ENCODE measurements around the gene PRELID3B.
"Not testable (repeated sequence)": the region's sequence is repeated elsewhere in the genome, so short reads cannot be mapped to it uniquely, and the experiment has no call there.

PRELID3B gene

GRCh38 chr20:59013959-59014608 lies 28.5 kb downstream of the PRELID3B start:
- TF ChIP-seq CTCF (conservative IDR thresholded peaks at IDR 0.05) = no peak
- H3K27ac ChIP-seq = no peak overlapping the region

- TF ChIP-seq CTCF (conservative IDR thresholded peaks at IDR 0.05) = no peak
- no peak overlapping the region for H3K27ac ChIP-seq
Measured at GRCh38 chr20:59013031-59013951, 29.3 kb downstream of the PRELID3B start.

- H3K27ac ChIP-seq = not testable (repeated sequence)
Measured at GRCh38 chr20:59011874-59012157, 30.8 kb downstream of the PRELID3B start.

- no peak for TF ChIP-seq CTCF (conservative IDR thresholded peaks at IDR 0.05)
- no peak overlapping the region for H3K27ac ChIP-seq
Measured at GRCh38 chr20:59010995-59011873, 31.4 kb downstream of the PRELID3B start.

GRCh38 chr20:59010321-59010994 lies 32.1 kb downstream of the PRELID3B start:
- H3K27ac ChIP-seq = no peak overlapping the region
- TF ChIP-seq CTCF (conservative IDR thresholded peaks at IDR 0.05) = no peak

GRCh38 chr20:59008715-59009336 lies 33.8 kb downstream of the PRELID3B start:
- no peak overlapping the region for H3K27ac ChIP-seq
- no peak for TF ChIP-seq CTCF (conservative IDR thresholded peaks at IDR 0.05)
